ENCODE results near the gene RTL5.

Gene RTL5

GRCh38 chrX:72129661-72130060 lies 2.1 kb downstream of the RTL5 start:
- no peak for DNase-seq

- no peak for DNase-seq
Observed at GRCh38 chrX:72128881-72129280, 2.8 kb downstream of the RTL5 start.

GRCh38 chrX:72128183-72128834 lies 3.4 kb downstream of the RTL5 start:
- no peak for DNase-seq

- DNase-seq, result no peak
Observed at GRCh38 chrX:72127332-72127731, 4.4 kb downstream of the RTL5 start.

GRCh38 chrX:72126539-72127140 lies 5.1 kb downstream of the RTL5 start:
- peak; percentile 87 for DNase-seq

GRCh38 chrX:72126048-72126415 lies 5.7 kb downstream of the RTL5 start:
- DNase-seq, result no peak

GRCh38 chrX:72125331-72126047 lies 6.2 kb downstream of the RTL5 start:
- DNase-seq, result no peak

GRCh38 chrX:72124540-72125201 lies 7.0 kb downstream of the RTL5 start:
- DNase-seq, result no peak

GRCh38 chrX:72123471-72124185 lies 8.1 kb downstream of the RTL5 start:
- no peak for DNase-seq

GRCh38 chrX:72122621-72123337 lies 8.9 kb downstream of the RTL5 start:
- DNase-seq, result no peak

GRCh38 chrX:72121383-72121782 lies 10.3 kb downstream of the RTL5 start:
- peak; percentile 52 for DNase-seq

GRCh38 chrX:72120837-72121236 lies 10.9 kb downstream of the RTL5 start:
- no peak for DNase-seq

GRCh38 chrX:72117636-72118210 lies 14.0 kb downstream of the RTL5 start:
- DNase-seq, result no peak

- no peak for DNase-seq
Observed at GRCh38 chrX:72115380-72115779, 16.3 kb downstream of the RTL5 start.

- DNase-seq, result no peak
Observed at GRCh38 chrX:72114807-72115206, 16.9 kb downstream of the RTL5 start.

GRCh38 chrX:72114306-72114705 lies 17.4 kb downstream of the RTL5 start:
- DNase-seq, result no peak

- DNase-seq, result no peak
Observed at GRCh38 chrX:72113461-72113860, 18.3 kb downstream of the RTL5 start.

GRCh38 chrX:72110876-72111708 lies 20.6 kb downstream of the RTL5 start:
- no peak for DNase-seq

GRCh38 chrX:72110051-72110875 lies 21.5 kb downstream of the RTL5 start:
- no peak for DNase-seq

- no peak for DNase-seq
Observed at GRCh38 chrX:72108666-72109065, 23.0 kb downstream of the RTL5 start.
